Putamen (tissue), 1 donor: ENCODE measurements around the gene PAQR9.

Experiments used
- DNase-seq: peaks from one replicate; pipeline ENCODE4 v3.0.0-alpha.2; 2016; ENCODE audit warnings: low spot score

The PAQR9 gene

DNA sequence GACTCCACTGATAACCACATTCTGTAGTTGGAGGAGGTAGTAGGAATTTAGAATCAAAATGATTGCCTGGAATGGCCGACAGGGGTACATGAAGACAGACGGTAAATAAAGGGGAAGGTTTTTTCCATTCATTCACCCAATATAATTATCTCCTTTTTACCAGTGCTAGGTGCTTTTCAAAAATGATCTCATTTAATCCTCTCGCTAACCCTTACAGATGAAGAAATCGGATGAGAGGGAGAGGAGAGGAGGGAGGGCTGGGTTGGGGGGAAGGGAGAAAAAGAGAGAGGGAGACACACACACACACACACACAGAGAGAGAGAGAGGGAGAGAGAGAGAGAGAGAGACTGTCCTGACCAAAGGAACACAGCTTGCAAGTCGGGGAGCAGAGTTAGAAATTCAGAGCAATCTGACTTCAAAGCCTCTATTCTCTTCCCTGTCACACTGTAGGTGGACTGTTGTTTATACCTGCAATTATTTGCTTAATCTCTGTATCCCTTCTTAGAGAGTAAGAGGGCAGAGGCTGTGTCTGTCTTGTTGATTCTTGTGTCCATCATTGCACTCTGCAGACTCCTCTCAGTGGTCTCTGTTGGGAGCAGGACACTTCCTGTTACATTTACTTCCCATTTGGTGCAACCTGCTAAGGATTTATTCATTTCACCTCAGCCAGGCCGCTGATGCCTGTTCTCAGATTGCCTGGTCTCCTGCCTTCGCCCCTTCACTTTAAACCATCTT lies 18.7 kb upstream of the PAQR9 start:
- no peak for DNase-seq

- DNase-seq, result no peak
Measured at GRCh38 chr3:142981108-142981507, 17.6 kb upstream of the PAQR9 start.

DNA sequence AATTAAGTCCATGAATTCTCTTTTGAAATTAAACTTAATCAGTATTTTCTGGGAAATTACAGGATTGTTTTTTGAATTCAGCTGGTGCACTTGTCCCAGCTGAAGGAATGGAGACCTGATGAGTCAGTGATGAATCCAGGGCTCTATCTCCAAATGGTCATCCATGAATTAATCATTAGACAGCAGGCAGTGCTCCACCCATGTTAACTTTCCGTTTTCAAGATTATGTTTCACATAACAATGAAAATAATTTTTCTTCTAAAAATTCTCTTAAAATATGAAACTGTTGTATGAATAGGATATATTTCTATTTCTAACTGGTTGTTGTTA lies 13.9 kb upstream of the PAQR9 start:
- DNase-seq, result no peak

GRCh38 chr3:142976621-142977398 lies 13.3 kb upstream of the PAQR9 start:
- DNase-seq, result no peak

DNA sequence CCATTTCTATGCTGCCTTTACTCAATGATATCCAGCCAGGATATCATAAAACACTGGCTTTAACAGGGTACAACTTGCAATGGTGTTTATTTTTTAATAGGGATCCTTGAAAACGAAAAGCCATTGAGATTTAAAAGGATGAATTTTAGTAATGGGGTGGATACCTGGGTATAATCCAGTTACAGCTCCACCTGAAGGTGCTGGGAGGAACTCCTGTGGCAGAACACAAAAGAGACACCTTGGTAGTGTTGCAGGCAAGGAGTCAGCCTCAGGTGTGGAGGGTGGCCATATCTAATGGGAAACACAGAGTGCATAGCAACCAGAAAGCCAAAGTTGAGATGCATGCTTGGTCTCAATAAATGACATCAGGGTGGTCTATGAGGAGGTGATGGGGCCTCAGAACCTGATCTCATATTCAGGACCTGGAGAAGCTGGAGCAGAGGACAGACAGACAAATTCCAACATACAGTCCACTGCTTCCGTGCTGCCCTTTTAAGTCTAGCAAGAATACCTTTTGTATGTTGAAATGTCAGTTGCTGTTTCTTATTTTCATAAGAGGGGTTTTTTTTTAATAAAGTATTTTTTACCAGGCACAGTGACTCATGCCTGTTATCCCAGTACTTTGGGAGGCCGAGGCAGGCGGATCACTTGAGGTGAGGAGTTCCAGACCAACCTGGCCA lies 12.0 kb upstream of the PAQR9 start:
- DNase-seq, result no peak

GRCh38 chr3:142973217-142974009 lies 9.9 kb upstream of the PAQR9 start:
- DNase-seq, result peak; percentile 14

- DNase-seq, result no peak
Measured at GRCh38 chr3:142972092-142972753, 8.7 kb upstream of the PAQR9 start.

DNA sequence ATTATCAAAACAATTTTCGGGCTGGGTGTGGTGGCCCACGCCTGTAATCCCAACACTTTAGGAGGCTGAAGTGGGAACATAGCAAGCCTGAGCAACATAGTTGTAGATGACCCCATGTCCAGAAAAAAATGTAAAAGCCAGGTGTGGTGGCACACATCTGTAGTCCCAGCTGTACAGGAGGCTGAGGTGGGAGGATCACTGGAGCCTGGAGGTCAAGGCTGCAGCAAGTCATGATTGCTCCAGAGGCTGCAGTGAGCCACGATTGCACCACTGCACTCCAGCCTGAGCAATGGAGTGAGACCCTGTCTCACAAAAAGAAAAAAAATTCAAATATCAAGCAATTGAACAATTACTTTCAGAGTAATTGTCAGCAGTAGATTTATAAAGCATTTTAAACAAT lies 8.0 kb upstream of the PAQR9 start:
- no peak for DNase-seq

GRCh38 chr3:142968319-142969025 lies 5.0 kb upstream of the PAQR9 start:
- no peak for DNase-seq

GRCh38 chr3:142966808-142967207 lies 3.3 kb upstream of the PAQR9 start:
- DNase-seq, result no peak

DNA sequence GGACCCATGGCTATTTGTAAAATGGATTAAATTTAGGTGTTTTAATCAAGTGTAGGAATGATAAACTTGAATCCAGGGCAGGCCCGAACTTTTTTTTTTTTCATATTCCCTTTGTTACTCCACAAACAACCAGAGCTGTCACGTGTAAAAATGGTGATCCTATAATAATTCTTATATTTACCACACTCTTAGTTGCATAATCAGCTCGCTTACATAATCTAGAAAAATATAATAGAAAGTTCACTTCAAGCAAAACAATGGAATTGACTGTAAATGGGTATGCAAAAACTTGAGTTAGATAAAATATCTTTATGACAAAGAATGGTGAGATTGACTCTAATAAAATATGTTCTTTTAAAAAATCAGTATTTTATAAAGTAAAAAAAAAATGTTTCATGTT lies 2.1 kb upstream of the PAQR9 start:
- no peak for DNase-seq

DNA sequence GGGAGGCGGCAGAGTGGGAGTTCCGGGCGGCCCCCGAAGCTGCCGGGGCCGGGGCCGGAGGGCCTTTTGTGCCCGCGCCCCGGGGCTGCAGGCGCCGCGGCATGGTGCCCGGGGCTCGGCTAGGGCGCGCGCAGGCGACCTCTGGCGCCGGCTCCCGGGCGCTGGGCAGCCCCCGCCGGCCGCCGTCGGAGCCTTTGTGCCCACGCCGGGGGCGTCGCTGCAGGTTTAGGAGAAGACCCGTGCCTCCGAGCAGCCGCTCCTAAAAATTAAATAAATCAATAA lies 299 bp downstream of the PAQR9 start:
- DNase-seq, result no peak

DNA sequence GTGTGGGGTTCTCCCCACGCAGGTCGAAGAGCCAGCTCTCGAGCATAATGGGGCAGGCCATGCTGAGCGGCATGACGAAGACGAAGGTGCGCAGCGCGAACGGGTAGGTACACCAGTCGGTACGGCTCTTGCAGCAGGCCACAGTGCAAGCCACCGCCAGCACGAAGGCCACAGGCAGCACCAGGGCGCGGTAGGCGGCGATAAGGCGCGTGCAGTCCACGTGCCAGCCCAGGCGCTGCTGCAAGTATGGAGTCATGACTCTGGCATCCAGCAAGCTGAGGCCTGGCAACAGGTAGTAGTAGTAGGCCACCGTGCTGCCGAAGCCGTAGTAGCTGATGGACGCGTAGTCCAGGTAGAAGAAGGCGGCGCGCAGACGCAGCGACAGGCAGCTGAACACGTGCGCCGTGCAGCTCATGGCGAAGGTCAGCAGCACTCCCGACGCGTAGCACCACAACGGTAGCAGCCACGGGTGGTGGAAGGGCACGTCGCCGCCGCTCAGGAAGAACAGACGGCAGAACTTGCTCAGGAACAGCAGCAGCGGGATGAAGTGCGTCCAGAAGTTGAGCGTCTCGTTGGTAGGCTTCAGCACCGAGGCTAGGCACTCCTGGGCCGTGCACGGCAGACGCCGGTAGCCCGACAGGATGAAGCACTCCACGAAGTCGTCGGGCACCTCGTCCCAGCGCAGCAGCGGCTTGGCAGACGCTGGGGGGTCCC lies 797 bp downstream of the PAQR9 start:
- DNase-seq, result no peak

- no peak for DNase-seq
Measured at GRCh38 chr3:142962175-142962519, 1.3 kb downstream of the PAQR9 start.

DNA sequence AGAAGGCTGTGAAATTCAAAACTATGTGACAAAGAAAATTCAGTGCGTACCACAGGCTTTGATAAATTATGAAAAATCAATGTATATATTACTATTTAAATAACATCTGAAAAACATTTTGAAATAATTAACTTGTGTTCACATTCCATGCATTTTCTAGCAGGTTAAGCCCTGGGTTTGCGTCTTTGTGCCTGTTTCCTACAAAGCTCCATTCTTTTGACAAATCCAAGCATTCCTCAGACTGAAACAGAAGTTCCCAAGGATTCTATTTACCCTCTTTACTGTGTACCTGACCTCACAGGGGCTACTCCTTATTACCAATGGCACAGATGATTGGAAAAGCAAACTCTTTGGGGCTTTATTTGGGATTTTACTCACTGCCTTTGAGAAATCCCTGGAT lies 1.9 kb downstream of the PAQR9 start:
- no peak for DNase-seq

DNA sequence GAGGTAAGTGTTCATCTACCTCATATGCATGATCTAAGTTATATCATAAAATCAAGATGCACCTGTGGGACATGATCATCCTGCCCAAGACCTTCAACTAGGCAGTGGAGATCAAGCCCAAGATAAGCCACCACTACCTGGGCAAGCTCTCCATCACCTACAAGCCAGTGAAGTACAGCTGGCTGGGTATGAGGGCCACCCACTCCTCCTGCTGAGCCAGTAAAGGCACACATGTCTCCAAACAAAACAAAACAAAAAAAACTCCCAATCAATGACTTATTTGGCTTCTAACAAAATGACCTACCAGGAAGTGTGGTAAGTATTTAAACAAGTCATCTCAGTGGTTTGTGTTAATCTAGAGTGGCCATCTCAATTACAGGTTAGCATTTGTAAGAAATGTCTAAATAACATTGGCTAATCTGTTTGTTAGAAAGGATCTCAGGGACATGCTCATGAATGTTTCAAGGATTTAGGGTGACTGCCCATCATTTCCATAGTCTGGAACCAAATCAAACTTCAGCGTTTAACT lies 3.1 kb downstream of the PAQR9 start:
- DNase-seq, result no peak

DNA sequence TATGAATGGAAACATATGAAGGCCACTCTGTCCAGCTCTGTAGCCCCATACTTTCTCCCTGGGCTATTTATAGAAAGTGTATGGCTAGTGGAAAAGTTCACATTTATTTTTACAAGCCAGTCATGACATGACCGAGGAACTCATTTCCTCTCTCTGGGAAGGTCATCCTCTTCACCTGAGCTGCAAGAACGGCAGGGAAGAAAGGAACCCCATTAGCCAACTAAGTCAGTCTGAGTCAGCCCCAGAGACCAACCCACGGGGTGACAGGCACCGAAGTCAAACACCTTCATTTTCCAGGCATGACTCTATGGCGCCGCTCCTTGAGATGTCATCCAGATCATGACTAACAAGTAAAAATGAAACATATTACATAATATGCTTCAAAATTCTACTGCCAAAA lies 4.8 kb downstream of the PAQR9 start:
- DNase-seq, result peak; percentile 67

GRCh38 chr3:142953443-142953842 lies 10.0 kb downstream of the PAQR9 start:
- no peak for DNase-seq

DNA sequence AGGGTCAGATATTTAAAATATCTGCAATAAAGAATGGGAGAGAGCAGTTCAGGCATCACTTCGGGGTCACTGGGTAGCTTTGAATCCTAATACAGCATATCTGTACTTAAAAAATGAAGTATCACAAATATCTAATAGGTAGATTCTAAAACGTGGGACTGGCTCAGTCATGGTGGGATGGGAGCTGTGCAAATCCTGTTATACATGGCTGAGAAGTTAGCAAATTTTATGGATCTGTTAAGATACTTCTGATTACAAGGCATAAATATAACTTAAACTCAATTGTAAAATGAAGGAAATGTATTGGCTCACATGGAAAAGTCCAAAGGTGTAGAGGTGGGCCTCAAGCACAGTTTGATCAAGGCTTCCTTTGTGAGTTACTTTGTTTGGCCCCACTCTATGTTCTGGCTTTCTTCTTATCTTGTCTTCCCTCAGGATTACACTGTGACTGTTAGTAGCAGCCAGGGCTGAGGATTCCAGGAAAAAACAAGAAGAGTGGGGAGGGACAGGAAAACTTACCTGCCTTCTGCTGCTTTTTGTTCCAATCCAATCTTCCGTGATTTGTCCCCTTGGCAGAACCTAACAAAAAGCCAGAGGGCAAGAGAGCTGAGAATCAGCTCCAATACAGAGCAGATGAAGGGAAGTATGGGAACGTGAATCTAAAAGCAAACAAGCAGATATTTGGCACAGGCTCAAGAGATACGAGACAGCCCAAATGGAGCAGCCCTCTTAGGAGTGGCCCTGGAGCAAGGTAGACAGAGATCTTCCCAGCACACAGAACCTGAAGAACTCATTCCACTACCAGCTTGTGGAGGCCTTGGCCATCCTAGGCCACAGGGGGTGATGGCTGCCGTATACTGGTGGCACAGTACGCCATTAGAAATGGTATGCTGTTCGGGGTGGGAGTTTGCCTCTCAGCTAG lies 10.9 kb downstream of the PAQR9 start:
- DNase-seq, result no peak

- no peak for DNase-seq
Measured at GRCh38 chr3:142951794-142952193, 11.7 kb downstream of the PAQR9 start.
